Brain microvascular endothelial cell (primary cell): ENCODE results near the gene SMIM36.
A peak's percentile ranks its signal among the peaks of the same experiment; 100 is the strongest.

Source experiments
- DNase-seq: peaks from one replicate; pipeline ENCODE4 v3.0.0-alpha.2; 2020
- H3K27ac ChIP-seq: fragments of 250-450 bp; sonication (Bioruptor Pico); 2 replicates; pipeline ENCODE4 v1.5.1; 2020; ENCODE audit warnings: mild to moderate bottlenecking, moderate library complexity
- H3K27me3 ChIP-seq: fragments of 250-450 bp; sonication (Bioruptor Pico); replicated peaks from 2 replicates; pipeline ENCODE4 v1.5.1; 2020; ENCODE audit warnings: mild to moderate bottlenecking
- H3K36me3 ChIP-seq: fragments of 250-450 bp; sonication (Bioruptor Pico); replicated peaks from 2 replicates; pipeline ENCODE4 v1.5.1; 2020; ENCODE audit warnings: mild to moderate bottlenecking
- H3K4me3 ChIP-seq: 2 replicates; pipeline ENCODE4 v1.5.1; 2011; ENCODE audit warnings: low read depth, mild to moderate bottlenecking, control low read depth, low read length, moderate library complexity
- CTCF ChIP-seq: IDR thresholded peaks from 2 replicates; pipeline ENCODE4 v1.5.1; 2011; ENCODE audit warnings: low read depth, mild to moderate bottlenecking, moderate library complexity, low read length, control low read depth, inconsistent platforms; ENCODE audit errors: missing control alignments
- in situ Hi-C: cut with HindIII; loops from 2 replicates; pipeline ENCODE4 v1.10.0; 2017; ENCODE audit warnings: low sequenced_read_pairs, low pct_ligation_motif_present

The SMIM36 gene

GRCh38 chr17:55436224-55437158 lies 74.8 kb downstream of the SMIM36 start:
- no peak overlapping the region for H3K27ac ChIP-seq
- no peak overlapping the region for H3K4me3 ChIP-seq
- DNase-seq, result no peak
- in situ Hi-C loops, result no loop called here
- no peaks in the 10 kb centered on the region for H3K36me3 ChIP-seq
- no peaks in the 10 kb centered on the region for H3K27me3 ChIP-seq
- no peak for TF ChIP-seq CTCF

GRCh38 chr17:55435408-55435807 lies 75.8 kb downstream of the SMIM36 start:
- Histone ChIP-seq H3K36me3 (no peaks in the 10 kb centered on the region), H3K27ac (no peak overlapping the region), H3K27me3 (no peaks in the 10 kb centered on the region), H3K4me3 (no peak overlapping the region)
- in situ Hi-C loops, result no loop called here
- no peak for DNase-seq
- no peak for TF ChIP-seq CTCF

GRCh38 chr17:55434721-55435120 lies 76.5 kb downstream of the SMIM36 start:
- peak; percentile 17 for DNase-seq
- H3K27ac ChIP-seq, result no peak overlapping the region
- no peaks in the 10 kb centered on the region for H3K36me3 ChIP-seq
- no peaks in the 10 kb centered on the region for H3K27me3 ChIP-seq
- H3K4me3 ChIP-seq, result no peak overlapping the region
- in situ Hi-C loops, result no loop called here
- TF ChIP-seq CTCF, result no peak

GRCh38 chr17:55433629-55434422 lies 77.4 kb downstream of the SMIM36 start:
- DNase-seq, result peak; percentile 89

GRCh38 chr17:55433029-55433628 lies 78.1 kb downstream of the SMIM36 start:
- no peak for DNase-seq
- no peak overlapping the region for H3K4me3 ChIP-seq
- H3K36me3 ChIP-seq, result no peaks in the 10 kb centered on the region
- no peaks in the 10 kb centered on the region for H3K27me3 ChIP-seq
- in situ Hi-C loops, result no loop called here
- no peak for TF ChIP-seq CTCF
- H3K27ac ChIP-seq, result peak overlapping the region; percentile 40

More at GRCh38 chr17:55433629-55434422, 77.4 kb downstream of the SMIM36 start:
- H3K27me3 ChIP-seq, result no peaks in the 10 kb centered on the region
- H3K4me3 ChIP-seq, result no peak overlapping the region
- peak overlapping the region; percentile 40 for H3K27ac ChIP-seq
- in situ Hi-C loops, result no loop called here
- H3K36me3 ChIP-seq, result no peaks in the 10 kb centered on the region
- TF ChIP-seq CTCF, result no peak
